Right lobe of liver (tissue), 4 donors: ENCODE data around the gene PIGQ.

Source experiments
- POLR2A ChIP-seq: fragments of 450-650 bp; IDR thresholded peaks from one replicate; pipeline ENCODE4 v1.6.1; 2017; ENCODE audit warnings: antibody characterized with exemption, mild to moderate bottlenecking
- TF ChIP-seq, protein P1 (sequence below), 4 donors: fragments of 200-600 bp in 3 of 4; fragments of 450-650 bp in 1 of 4; IDR thresholded peaks; one replicate each; pipeline versions ENCODE4 v1.5.1 to v1.8.0; 2016 to 2022; ENCODE audit warnings: antibody characterized with exemption in 4 of 4, mild to moderate bottlenecking in 2 of 4
- donor health status: DM: no; HTN: no; CAD: no.
- donor health status: DM: no; HTN: no; CAD: no.
- donor health status: DM: no; HTN: yes; CAD: no.

DNA sequence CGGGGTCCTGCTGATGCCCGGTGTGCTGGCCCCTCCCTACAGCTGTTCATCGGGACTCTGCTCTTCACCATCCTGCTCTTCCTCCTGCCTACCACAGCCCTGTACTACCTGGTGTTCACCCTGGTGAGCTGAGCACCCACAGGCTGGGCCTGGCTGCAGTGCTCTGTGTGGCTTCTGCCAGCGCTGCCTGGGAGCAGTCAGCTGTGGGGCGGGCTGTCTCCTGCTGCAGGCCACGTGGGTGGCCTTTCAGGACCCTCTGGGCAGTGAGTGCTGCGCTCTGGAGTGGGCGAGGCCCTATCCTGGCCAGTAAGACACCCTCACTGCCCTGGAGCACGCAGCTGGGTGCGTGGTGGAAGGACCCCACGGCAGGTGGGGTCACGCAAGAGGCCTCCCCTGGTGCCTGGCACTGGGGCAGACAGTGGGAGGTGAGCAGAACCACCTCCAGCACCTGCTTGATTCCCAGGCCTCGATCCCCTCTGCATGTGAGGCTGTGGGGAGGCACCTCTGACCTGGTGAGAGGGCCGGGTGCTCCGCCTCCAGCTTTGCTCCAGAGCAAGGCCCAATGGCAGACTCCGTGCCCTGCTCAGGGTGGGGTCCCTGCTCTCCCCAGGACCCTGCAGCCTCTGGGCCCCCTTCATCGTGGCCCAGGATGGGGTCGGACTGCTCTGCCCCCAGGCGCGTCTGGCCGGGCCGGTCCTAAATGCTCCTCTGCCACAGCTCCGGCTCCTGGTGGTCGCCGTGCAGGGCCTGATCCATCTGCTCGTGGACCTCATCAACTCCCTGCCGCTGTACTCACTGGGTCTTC lies 10.6 kb downstream of the PIGQ start:
- TF ChIP-seq, protein P1, sequence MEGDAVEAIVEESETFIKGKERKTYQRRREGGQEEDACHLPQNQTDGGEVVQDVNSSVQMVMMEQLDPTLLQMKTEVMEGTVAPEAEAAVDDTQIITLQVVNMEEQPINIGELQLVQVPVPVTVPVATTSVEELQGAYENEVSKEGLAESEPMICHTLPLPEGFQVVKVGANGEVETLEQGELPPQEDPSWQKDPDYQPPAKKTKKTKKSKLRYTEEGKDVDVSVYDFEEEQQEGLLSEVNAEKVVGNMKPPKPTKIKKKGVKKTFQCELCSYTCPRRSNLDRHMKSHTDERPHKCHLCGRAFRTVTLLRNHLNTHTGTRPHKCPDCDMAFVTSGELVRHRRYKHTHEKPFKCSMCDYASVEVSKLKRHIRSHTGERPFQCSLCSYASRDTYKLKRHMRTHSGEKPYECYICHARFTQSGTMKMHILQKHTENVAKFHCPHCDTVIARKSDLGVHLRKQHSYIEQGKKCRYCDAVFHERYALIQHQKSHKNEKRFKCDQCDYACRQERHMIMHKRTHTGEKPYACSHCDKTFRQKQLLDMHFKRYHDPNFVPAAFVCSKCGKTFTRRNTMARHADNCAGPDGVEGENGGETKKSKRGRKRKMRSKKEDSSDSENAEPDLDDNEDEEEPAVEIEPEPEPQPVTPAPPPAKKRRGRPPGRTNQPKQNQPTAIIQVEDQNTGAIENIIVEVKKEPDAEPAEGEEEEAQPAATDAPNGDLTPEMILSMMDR (IDR thresholded peaks at IDR 0.05) = no peak
- TF ChIP-seq POLR2A = no peak
